A549 treated with CORT108297 at 1 μM for 4 hours (cell line): ENCODE data around the gene PNPLA8. TPM values are rescaled to one million over a fixed set of nuclear protein-coding genes. Genes with fewer than 3 reads are reported as not detected.

Experiments
- total RNA-seq: library from RNA; stranded (reverse); fragments of 200-300 nt; extraction: Qiagen RNA extraction; gene quantifications from 5 replicates; pipeline ENCODE4 v1.2.3, GENCODE V29; 2022

Gene PNPLA8
- total RNA-seq = 11.6 to 17.7 TPM (median 14.2 TPM) in 5 replicates

GRCh38 chr7:108525985-108526767 lies at the start of gene PNPLA8:
TSS of gene PNPLA8 (minus strand) at chr7:108526135. CDS start at chr7:108515491, 10,644 bp downstream.

GRCh38 chr7:108569381-108570145 lies 43.6 kb upstream of the PNPLA8 start, which contains the start of the genes DNAJB9 and THAP5:
TSS of gene DNAJB9 (plus strand) at chr7:108569874. CDS start at chr7:108571727, 1,853 bp downstream.
TSS of gene THAP5 (minus strand) at chr7:108569706. CDS start at chr7:108569569, 137 bp downstream.

GRCh38 chr7:108455998-108456677 lies 69.8 kb downstream of the PNPLA8 start, which contains the start of gene NRCAM:
TSS of gene NRCAM (minus strand) at chr7:108456436. CDS start at chr7:108240064, 216,372 bp downstream.

Other genes starting within 250 kb of the PNPLA8 start
- 73.8 to 103 TPM (median 89.1 TPM) in 5 replicates for gene NRCAM, start 69.7 kb downstream of the PNPLA8 start, total RNA-seq
- gene THAP5, start 43.6 kb upstream of the PNPLA8 start, total RNA-seq = 12.5 to 21.6 TPM (median 14.9 TPM) in 5 replicates
- gene DNAJB9, start 43.7 kb upstream of the PNPLA8 start, total RNA-seq = 9.3 to 11.7 TPM (median 10.9 TPM) in 5 replicates